ENCODE data around the gene FSIP1.

DNA sequence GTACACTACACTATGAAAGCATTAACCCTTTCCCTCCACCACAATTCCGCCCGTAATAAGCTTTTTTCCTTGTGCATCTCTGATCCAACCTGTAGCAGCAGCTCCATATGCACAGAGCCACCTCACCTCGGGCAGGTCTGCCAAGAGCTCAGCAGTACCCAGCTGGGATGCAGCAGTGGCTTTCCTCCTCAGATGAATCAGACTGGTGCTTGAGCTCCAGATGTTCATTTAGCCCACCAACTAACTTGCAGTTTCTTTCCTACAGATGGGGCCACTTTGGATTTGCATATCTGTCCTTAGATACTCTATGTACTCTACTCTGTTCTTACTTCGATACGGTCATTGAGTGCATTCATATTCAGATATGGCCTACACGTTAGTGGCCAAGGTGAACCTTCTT is 14.8 kb upstream of the FSIP1 start:
- TF ChIP-seq, protein P1, sequence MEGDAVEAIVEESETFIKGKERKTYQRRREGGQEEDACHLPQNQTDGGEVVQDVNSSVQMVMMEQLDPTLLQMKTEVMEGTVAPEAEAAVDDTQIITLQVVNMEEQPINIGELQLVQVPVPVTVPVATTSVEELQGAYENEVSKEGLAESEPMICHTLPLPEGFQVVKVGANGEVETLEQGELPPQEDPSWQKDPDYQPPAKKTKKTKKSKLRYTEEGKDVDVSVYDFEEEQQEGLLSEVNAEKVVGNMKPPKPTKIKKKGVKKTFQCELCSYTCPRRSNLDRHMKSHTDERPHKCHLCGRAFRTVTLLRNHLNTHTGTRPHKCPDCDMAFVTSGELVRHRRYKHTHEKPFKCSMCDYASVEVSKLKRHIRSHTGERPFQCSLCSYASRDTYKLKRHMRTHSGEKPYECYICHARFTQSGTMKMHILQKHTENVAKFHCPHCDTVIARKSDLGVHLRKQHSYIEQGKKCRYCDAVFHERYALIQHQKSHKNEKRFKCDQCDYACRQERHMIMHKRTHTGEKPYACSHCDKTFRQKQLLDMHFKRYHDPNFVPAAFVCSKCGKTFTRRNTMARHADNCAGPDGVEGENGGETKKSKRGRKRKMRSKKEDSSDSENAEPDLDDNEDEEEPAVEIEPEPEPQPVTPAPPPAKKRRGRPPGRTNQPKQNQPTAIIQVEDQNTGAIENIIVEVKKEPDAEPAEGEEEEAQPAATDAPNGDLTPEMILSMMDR (conservative IDR thresholded peaks at IDR 0.05 in 1 of 2, IDR thresholded peaks at IDR 0.05 in 1 of 2; ENCODE audit: extremely low read depth in 1 of 2, insufficient read depth in 1 of 2, low read depth in 1 of 2, low read length in 2 of 2) = no peak
- no peak for TF ChIP-seq EZH2 (IDR thresholded peaks at IDR 0.05; ENCODE audit: borderline replicate concordance, low read length)

Measured in mammary epithelial cell (primary cell).